Measurements from ENCODE around the gene PITPNC1. TPM values are rescaled to one million over a fixed set of nuclear protein-coding genes. Genes with fewer than 3 reads are reported as not detected.

PITPNC1 gene
- total and polyA plus RNA-seq, 2 of the 13 experiments (the other 11 are each of a cell fraction or from before 2014, with no cell fraction given), result 4.1 to 5.7 TPM

GRCh38 chr17:67528751-67529436, 151.8 kb downstream of the PITPNC1 start (continued):
- TF ChIP-seq ZNF101 (CRISPR knock-in tag; IDR thresholded peaks at IDR 0.05; ENCODE audit: borderline replicate concordance, low read depth), result no peak
- peak; percentile 35; the same call in 1 of the 2 replicates for TF ChIP-seq KLF11 (CRISPR knock-in tag; IDR thresholded peaks at IDR 0.05)
- no peak for TF ChIP-seq HNF1B (CRISPR knock-in tag; IDR thresholded peaks at IDR 0.05)
- TF ChIP-seq ZNF572 (CRISPR knock-in tag; IDR thresholded peaks at IDR 0.05), result no peak
- peak; percentile 36; the same call in 1 of the 2 replicates for TF ChIP-seq ZNF142 (CRISPR knock-in tag; IDR thresholded peaks at IDR 0.05)
- no peak for TF ChIP-seq HINFP (CRISPR knock-in tag; IDR thresholded peaks at IDR 0.05; ENCODE audit: low read depth)
- TF ChIP-seq ZNF615 (CRISPR knock-in tag; IDR thresholded peaks at IDR 0.05; ENCODE audit: borderline replicate concordance), result no peak
- TF ChIP-seq TSC22D2 (CRISPR knock-in tag; IDR thresholded peaks at IDR 0.05; ENCODE audit: borderline replicate concordance), result no peak
- no peak for TF ChIP-seq ZNF264 (CRISPR knock-in tag; IDR thresholded peaks at IDR 0.05)
- 0 out of 2 replicates have a peak, but pooled peaks have one; percentile 37 for TF ChIP-seq E2F5 (CRISPR knock-in tag; conservative IDR thresholded peaks at IDR 0.05)
- no peak for TF ChIP-seq ZZZ3 (CRISPR knock-in tag; IDR thresholded peaks at IDR 0.05; ENCODE audit: borderline replicate concordance)
- TF ChIP-seq ZBED4 (CRISPR knock-in tag; IDR thresholded peaks at IDR 0.05; ENCODE audit: borderline replicate concordance), result peak; percentile 72; the same call in 1 of the 2 replicates
- peak; percentile 46 for TF ChIP-seq TBL1XR1 (IDR thresholded peaks at IDR 0.05; ENCODE audit: borderline replicate concordance, low read length, partially characterized antibody)
- TF ChIP-seq ARNT2 (CRISPR knock-in tag; IDR thresholded peaks at IDR 0.05; ENCODE audit: low read depth), result peak; percentile 31; the same call in 1 of the 2 replicates
